NCI-H128 (cell line): ENCODE measurements around the gene YIPF5.

ENCODE experiments used
- DNase-seq: peaks from one replicate; lab custom pipeline; 2025; ENCODE audit not compliant: unreplicated experiment; lab: John Stamatoyannopoulos, UW

Gene YIPF5

DNA sequence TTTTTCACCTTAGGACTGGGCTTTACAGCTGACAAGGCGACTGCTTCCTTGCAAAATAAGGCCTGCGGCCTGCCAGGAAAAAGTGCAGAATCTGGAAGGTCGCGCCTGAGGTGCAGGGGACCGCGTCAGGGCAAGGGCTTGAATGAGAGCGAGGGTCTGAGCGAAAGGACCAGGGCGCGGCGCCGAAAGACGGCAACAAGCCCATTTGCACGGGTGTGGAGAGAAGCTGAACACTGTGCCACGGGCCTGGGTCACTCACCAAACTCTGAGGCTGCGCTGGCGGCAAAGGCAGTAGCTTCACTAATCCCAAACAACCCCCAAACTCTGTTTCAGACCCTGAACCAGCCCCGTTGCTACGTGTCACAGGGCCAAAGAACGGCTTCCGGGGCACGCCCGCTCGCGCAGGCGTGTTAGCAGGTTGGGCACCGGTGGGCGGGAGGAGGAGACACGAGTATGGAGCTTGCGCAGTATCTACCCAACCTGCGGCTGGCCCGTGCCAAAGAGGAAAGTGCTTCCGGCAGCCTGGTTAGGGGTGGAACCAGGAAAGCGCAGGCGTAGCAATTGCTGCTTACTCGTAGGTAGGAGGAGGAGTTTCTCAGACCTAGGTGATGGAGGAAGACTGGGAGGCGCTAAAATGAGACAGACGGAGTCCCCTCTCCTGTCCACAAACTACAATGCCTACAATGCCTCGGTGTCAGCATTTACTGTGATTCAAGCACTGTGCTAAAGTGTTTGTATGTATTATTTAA is at the start of gene YIPF5, which contains the start of gene KCTD16:
YIPF5 (minus strand) TSS at position 384 of the 749 bp plus-strand sequence. CDS start 704 bp downstream, outside the sequence.
KCTD16 (plus strand) TSS at position 598 of the 749 bp plus-strand sequence.
- DNase-seq = peak; percentile 91

DNA sequence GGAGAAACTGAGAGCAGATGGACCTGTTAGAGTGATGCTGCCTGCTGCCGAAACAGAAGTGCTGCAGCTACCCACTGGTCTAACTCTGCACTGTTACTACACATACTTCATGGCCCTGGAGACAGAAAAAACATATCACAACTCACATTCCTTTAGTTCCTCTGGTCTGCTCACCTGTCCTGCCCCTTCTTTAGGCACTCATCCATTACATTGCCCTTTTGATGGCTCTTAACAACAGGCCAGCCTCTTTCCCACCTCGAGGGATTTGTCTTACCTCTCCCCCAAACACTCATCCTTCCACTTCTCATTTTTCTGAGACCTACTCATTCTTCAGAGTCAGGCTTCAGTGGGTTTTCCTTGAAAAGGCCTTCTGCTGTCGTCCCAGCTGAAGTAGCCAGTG is 49.4 kb upstream of the YIPF5 start:
- no peak for DNase-seq

DNA sequence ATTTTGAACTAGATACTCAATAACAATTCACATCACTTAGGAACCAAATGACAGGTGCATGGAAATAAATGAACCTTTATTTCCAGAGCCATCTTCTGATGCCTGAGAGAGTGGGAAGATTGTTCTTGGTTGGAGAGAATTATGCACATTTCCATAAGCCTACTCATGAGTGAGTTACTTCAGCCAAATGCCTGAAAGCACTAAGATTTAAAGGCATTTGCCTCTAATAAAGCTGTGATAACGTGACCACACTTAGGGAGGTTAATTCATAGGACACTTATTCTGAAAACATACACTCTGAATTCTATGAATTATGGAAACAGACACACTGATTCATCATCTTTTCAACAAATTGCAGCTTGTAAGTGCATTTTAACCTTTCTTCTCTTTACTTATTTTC is 40.2 kb upstream of the YIPF5 start:
- no peak for DNase-seq

DNA sequence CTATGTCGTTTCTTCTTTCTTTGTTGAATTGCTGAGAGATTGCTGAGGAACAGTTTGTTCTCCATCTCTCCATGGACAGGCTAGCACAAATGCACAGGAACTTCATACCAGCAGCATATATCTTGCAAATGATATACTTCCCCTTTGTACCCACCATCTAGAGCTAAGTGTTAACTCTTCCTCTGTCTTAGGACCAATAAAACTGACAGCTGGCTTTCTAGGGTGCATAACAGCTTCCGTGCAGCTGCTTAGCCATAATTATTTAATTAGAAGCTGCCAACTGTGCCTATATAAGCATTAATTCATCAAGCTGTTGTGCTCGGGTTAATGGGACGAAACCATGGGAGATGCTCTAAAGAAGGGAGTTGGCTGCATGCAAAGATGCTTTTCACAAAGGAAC is 38.9 kb upstream of the YIPF5 start:
- DNase-seq = no peak

DNA sequence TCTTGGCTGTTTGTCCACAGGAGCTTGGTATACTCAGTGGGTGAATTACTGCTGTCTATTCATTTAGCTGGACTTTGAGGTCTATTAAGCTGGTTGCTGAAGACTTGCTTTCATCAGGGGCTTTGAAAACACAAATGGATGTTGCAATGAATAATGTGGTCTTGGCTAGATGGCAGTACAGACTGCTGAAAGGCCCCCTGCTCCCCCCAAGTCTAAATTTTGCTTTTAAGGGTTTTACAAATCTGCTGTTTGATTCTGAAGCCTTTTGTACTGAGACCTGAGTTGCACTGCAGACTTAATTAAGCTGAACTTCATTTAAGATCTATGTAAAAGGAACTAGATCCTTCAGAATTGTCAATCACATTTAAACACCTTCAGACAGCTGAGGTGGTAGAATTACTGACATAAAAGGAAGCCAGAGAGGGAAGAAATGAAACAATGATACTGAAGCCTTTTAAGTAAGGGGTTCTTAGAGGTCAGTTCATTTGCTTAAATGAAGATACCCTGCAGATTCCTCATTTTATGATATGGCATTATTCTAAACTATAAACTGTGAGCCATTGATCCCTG is 37.5 kb upstream of the YIPF5 start:
- no peak for DNase-seq

DNA sequence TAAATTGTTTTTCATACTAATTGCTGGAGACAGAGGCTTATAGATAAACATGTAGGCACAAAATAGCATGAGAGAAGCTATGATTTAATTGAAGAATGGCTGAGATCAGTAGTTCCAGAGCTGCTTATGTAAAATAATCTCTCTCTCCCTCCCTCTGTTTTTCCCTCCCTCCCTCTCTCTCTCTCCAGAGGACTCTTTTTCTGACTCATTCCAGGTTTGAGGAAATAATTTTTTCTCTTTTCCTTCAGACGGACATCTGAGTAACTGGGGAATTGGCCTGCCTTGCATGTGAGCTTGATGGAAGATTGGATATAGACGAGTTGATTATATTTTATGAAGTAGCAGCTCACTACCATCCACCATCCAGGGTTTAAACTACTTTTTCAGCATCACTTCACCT is 35.7 kb upstream of the YIPF5 start:
- DNase-seq = no peak

DNA sequence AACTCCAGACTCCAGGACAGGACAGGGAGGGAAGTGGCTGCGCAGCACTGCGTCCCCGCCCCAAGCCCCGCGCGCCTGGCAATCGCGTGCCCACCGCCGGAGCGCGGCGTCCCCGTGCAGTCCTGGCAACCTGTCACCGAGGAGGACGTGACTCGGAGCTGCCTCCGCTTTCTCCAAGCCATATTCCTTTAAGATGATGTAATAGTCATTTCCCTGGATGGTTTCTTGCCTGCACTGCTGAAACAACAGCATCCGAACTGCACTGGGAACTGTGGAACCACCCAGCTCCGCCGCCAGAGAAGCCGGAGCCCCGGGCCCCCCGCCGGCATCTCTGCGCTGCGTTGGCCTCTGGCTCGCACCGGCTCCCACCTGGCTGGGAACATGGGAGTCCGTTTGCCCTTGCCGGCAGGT is 34.7 kb upstream of the YIPF5 start:
- peak; percentile 8 for DNase-seq

DNA sequence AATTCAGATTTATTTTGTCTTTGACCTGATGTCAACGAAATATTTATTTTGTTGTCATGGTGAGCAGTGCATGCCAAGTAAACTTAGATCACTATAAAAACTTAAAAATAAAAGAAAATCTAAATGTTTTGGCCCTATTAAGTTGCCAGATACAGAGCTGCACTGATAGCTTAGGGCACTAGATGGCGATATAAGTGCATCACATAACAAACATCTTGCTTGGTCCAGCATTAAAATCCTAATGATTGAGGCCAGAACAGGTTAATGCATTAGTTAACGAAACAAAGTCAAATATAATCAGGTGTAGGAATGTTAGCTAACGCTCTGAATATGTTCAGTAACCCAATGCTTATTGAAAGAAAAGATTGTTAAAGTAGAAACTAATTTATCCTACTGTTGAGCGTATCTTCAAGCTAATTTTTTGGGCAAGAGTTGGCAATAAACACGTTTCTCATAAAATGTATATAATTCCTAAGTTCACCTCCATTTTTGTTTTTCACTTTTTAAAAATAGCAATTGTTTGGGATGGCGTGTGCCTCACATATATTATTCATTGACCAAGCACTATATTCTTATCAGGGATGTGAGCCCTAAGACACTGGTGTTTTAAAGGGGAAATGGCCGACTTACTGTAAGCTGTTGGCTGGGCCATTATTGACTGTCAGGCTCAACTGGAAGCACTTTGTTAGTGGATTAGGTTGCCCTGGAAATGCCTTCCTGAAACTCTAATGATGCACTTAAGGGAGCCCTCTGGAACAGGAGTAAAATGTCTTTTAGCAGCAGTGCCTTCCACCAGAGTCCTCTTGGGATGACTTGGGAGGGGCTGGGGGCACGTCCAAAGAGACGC is 33.5 kb upstream of the YIPF5 start:
- DNase-seq = peak; percentile 49

DNA sequence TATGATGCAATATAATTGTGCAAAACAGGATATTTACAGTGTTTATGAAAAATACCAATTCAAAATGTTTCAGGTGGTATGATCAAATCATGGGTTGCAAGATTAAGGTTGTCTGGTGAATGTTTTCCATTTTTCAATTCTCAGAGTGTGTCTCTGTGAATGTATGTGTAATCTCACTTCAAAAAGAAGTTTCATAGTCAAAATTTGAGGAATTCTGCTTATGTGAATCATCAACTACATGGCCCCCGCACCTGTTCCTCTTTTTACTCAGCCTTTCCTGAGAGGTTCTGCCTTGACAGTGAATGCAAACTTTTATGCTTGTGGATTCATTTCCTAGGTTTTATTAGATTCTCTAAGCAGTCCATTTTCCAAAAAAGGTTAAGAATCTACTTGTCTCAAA is 32.3 kb upstream of the YIPF5 start:
- no peak for DNase-seq

DNA sequence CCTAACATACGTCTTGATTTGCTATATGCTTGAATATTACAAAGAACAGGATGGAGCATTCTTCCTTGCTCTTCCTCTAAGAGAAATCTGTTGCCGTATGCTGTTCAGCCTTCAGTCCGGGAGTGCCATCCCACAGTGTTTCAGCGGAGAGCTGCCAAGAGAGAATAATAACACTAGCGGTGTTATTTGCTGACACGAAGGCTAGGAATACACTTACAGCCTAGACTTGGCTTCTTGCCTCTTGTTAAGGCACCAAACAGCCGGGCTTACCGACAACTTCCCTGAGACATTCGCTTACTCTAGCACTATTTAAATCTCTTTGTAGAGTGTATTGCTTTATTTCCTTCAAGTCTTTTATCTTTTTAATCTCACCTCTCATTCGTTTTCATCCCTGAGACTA is 31.6 kb upstream of the YIPF5 start:
- DNase-seq = no peak

DNA sequence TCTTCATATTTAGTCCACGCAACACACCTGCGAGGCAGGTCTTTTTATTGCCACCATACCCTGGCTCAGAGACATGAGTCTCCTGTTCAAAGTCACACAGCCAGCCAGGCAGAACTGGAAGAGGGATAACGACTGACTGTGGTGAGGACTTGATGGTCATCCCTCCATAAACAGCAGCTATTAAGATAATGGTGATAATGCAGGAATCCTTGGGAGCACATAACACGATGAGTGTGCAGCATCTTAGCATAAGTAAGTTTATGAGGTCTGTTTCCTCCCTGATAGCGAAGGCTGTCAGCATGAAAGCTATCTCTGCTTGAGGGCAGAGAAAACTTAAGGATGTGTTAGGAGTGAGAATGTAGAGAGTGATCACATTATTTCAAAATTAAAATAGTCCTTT is 31.1 kb upstream of the YIPF5 start:
- DNase-seq = no peak

DNA sequence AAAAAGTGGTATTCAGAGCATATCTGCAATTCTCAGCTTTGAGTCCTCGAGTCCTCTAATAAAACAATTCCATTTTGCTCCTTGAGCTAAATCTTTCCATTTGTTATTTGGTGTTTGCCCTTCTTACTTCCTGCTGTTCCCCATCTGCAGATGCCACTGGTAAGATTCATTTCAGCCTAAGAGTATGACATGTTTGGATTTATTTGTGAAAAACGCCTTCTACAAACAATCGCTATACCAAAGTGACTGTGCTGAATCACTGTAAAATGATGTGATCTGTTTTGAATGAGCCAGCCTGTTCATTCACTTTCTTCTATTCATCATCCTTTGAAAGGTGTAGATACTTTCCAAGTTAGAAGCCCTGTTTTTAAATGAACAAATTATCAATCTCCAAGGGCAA is 27.9 kb upstream of the YIPF5 start:
- DNase-seq = no peak

DNA sequence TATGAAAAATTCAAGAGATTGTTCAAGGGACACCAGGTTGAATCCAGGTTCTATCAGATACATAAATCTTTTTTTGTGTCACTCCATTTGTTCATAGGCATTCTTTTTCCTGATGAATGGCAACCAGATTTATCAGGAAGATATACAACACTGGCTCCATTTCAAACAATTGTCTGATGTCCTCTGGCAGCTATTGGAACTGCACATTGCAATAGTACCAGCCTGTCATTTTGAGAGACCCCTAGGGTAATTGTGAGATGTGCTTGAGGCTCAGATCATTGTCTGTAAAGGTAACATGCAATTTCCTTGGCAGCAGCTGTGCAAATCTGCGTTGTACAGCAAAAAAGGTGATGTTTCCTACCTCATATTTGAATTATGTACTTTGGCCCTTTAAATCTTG is 26.2 kb upstream of the YIPF5 start:
- no peak for DNase-seq

DNA sequence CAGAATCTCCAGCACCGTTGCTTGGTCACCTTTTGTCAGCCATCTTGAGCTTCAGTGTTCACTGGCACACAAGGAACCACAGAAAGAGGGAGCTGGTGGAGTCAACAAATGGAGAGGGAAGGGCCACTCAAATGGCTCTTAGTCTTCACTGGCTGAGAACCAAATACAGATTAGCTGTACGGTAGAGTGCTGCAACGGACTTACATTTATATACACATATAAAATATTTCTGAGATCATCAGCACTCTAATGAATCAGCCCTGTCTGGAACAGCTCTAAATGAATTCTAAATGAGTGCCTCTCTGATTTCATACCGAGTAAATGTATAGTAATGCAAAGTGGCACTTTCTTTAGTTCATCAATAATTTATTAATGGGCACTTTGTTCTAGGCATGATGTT is 25.0 kb upstream of the YIPF5 start:
- no peak for DNase-seq

DNA sequence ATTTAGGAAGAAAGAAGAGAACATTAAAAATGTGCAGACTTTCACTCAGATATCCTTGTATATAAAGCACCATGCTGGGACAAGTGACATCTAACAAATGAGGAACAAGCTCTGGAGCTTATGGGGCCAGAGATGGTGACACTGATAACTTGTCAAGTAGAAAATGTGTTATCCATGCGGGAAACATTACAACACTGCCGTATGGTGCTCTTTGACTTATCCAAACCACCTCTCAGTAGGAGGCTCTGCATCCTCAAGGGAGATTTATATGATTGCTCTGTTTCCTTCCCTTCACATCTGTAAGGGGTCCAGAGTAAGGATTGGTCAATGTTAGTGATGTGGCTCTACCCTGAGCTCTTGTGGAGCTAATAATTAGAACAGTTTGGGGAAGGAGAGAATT is 23.7 kb upstream of the YIPF5 start:
- no peak for DNase-seq

DNA sequence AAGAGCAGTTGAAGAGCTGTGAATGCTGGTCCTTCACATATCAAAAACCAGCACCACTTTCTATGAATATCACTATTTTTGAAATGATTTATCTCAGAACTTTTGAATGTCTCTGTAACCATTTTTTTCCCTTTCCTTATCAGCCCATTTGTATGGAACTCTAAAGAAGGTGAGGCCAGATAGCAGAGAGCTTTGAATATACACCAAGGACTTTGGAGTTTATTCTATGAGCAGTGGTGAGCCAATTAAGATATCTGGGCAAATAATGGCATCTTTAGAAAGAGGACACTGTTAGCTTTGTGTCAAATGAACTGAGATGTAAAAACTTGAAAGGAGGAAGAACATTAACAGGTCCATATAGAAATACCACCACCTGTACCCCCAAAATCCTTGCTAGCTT is 22.2 kb upstream of the YIPF5 start:
- no peak for DNase-seq

DNA sequence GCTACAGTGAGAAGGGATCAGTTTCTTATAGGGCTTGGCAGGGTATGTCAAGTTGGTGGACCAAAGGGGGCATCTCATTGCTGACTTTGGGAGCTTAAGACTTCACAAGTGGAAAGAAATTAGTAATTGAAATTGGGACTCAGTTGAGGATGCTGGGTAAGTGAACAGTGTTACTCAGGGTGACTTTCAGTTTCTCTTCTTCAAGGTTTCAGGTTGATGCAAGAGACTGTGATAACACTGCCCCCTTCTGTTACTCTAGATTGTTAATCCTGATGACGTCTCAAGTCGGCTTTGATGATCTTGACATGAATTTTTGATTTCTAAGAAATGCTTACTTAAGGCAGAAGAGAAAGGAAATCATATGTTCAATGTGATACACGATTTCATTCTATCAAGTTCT is 21.5 kb upstream of the YIPF5 start:
- no peak for DNase-seq

DNA sequence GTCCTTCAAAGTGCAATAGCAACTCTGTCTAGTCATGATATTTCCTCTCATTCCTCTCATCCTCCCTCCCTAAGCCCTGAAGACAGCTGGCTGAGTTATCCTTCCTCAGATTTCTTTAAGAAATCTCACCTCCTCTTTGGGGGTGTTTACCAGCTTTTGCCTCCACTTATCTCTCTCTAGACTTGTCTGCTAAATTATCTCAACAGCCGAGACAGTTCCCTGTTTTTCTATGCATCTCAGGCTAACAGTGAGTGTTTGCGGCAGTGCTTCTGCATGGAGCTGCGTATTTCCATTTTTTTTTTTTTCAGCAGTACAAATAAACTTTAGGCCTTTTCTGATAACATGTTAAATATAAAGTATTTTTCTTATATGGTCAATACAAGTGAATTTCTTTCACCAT is 21.1 kb upstream of the YIPF5 start:
- no peak for DNase-seq

DNA sequence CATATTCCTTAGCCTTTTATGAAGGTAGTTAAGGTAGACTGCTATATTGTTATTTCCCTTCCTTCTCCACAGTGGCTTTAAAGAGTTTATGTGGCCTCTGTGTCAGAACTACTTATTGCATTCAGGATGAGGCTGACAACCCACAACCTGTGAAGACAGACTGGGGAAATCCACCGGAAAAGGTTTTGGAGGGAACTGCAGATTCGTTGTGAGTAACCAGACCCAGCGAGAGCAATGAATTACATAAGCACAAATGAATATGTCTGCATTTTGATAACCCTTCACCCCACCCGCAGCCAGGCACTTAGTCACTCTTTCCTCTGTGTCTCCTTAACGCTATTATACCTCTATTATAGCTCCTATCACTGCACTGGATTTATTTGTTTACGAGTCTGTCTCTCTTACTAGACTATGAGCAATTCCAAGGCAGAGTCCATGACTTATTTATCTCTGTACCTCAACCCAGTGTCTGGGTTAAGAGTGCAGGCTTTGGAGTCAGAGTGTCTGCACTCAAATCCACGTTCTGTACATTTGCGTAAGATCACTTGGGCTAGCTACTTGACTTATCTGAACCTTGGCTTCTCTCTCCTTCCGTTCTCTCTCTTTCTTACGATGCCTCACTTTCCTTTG is 19.5 kb upstream of the YIPF5 start:
- DNase-seq = no peak

DNA sequence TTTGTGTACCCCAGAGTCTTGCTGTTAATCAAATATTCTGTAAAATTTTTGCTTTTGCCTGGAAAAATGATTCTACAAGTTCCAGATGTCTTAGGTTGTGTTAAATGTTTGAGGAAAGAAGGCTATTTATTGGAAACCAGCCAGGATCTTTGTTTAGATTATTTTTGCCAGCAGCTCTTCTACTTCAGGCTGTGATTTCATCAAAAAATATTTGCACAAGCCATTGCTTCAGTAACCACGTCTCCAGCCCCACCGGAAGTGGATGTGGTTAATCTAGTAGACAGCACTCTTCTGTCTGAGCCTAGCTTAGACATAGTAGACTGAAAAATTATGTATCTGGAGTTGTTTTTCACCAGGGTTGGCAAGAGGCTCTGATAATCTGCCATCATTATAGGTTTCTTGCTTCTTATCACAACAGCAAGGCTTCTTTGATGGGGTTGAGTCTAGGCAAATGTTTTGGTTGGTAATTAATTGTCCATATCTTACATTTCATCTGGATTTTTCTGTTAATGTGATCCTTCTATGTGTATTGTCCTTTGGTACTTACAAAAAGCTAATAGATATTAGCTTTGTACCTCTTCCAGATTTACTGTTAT is 17.3 kb upstream of the YIPF5 start:
- DNase-seq = no peak

DNA sequence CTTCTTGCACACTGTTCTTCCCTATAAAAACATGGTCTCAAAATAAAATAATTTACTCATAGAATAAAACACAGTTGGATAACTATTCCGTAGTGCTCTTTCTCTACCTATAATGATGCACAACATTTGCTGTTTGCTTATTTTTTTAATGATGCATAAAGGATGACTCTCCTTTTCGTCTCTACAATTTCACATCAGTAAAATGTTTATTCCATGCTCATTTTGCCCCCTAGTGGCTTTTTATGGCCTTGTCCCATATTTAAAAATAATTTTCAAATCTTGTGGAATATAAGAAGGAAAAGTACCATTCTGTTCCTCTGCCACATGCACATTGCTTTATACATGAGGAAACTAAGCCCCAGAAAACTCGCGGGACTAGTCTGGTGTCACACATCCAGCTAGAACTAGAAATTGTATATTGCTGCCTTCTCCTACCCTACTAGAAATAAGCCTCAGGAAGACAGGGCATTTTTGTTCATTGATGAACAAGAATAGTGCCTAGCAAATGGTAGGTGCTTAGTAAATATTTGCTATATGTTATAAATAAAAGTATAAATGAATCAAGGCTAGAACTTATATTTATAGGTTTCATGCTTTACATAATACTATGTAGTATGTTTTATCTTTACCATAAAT is 12.9 kb upstream of the YIPF5 start:
- DNase-seq = no peak
